Measurements from ENCODE around the gene ROBO2.
A peak's percentile ranks its signal among the peaks of the same experiment; 100 is the strongest.

Gene ROBO2

DNA sequence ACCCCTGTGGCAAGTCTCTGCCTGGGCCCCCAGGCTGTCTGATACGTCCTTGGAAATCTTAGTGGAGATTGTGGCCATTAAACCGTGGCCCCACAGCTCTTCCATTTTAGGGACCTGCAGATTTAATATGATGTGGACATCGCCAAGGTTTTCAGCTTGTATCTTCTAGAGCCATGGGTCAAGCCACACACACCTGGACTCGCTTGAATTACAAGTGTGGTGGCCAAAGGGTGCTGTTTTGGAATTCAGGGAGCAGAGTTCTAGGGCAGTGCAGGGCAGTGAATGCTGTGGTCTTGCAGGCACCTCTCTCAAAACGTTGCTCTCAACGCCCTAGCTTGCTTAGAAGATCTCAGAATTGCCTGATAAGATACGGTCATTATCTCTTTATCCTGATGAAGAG is 211.2 kb downstream of the ROBO2 start:
- no peak for TF ChIP-seq ZFX (IDR thresholded peaks at IDR 0.05)
- TF ChIP-seq, protein P1, sequence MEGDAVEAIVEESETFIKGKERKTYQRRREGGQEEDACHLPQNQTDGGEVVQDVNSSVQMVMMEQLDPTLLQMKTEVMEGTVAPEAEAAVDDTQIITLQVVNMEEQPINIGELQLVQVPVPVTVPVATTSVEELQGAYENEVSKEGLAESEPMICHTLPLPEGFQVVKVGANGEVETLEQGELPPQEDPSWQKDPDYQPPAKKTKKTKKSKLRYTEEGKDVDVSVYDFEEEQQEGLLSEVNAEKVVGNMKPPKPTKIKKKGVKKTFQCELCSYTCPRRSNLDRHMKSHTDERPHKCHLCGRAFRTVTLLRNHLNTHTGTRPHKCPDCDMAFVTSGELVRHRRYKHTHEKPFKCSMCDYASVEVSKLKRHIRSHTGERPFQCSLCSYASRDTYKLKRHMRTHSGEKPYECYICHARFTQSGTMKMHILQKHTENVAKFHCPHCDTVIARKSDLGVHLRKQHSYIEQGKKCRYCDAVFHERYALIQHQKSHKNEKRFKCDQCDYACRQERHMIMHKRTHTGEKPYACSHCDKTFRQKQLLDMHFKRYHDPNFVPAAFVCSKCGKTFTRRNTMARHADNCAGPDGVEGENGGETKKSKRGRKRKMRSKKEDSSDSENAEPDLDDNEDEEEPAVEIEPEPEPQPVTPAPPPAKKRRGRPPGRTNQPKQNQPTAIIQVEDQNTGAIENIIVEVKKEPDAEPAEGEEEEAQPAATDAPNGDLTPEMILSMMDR (conservative IDR thresholded peaks at IDR 0.05) = no peak
- H3K27ac ChIP-seq = no peak overlapping the region

DNA sequence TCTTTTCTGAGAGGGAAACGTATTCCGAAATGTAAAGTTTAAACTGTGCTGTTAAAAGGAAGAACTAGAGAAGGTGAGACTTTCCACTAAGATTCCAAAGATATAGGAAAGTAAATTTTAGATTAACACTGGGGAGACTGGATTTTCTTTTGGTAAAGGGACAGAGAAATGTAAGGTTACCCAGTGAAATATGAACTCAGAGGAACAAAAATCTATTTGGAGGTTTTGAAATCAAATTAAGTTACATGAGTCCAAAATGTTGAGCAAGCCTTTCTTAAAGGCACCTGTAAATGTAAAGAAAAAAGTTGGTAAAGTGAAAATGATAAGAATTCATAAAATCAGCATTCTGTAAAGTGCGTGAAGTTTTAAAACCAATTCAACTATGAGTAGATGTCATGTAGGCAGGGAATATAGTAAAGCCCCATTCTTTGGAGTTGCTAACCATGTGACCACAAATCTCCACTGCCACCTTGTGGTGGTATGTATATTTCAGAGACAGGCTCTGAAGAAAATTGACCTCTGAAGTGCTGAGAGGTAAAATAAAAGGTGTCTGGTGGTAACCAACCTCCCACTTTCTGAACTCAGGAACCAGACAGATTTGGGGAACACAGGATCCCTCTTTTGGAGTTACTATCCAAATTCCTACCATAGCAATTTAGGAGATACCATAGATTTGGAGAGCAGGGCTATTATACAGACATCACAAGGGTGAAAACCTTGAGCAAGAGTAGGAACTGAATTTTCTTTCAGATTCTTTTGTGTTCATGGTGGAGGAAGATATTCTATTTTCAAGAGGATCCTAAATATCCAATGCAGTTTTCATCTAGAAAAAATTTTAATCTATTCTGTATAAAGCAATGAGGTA is 215.3 kb downstream of the ROBO2 start:
- no peak overlapping the region for H3K27ac ChIP-seq

DNA sequence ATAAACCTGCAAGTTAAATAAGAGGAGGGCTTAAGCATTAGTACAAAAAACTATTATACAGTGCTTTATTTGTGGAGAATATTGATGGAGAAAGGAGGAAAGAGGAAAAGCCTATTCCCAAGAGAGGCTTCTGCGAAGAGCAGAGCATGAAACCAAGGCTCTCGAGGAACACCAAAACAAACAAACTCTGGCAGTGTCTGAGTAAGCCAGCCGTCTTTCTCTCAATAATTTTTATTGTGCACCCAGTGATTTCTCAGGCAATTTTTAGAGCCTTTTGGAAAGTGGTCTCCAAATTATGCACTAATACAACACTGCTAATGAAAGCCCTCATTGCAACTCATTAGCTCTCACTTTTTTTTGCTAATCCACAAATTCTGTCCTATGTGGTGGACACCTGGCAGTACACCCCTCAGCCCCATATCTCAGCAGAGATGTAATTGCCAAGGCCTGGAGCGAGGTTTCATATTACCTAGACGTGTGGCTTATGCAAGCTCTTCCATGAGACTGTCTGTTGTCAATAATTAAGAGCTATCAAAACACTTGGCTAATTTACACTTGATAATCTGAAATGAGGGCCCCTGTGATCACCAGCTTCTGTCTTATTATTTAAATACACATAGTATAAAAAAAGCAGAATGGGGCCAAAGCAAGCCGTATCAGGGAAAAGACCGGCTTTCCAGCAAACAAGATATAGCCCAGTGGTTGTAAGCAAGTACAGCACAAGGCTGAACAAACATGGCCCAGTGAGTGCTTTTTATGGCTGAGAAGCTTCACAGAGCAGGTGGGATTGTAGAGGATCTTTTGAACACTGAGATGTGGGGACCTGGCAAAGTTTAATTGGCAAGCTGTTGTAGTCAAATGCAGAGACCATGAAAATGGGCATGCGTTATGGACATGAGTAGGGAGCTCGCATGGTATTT is 216.9 kb downstream of the ROBO2 start:
- no peak overlapping the region for H3K27ac ChIP-seq

More for the DNA sequence above, 215.3 kb downstream of the ROBO2 start:
- no peak for TF ChIP-seq ZFX (IDR thresholded peaks at IDR 0.05)
- TF ChIP-seq, protein P1 (conservative IDR thresholded peaks at IDR 0.05) = peak; percentile 77

DNA sequence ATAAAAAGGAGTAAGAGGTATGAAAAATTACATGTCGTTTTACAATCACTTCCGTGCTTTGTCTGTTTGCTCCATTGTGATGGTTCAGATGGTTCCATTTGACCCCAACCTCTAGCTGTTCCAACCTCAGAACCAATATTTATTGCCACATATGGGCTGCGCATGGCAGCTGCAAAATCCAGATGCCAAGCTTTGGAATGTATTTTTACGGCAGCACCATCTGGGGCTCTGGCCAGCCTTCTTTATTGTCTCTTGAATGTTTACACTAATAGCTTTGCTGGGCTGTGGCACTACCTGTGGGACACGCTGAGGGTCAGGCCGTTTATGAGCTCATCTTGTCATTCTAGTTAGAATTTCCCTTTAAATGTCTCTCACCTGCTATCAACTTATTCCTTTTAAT is 219.8 kb downstream of the ROBO2 start:
- TF ChIP-seq, protein P1 (conservative IDR thresholded peaks at IDR 0.05) = no peak
- TF ChIP-seq ZFX (IDR thresholded peaks at IDR 0.05) = no peak
- H3K27ac ChIP-seq = no peak overlapping the region

More for the DNA sequence above, 216.9 kb downstream of the ROBO2 start:
- TF ChIP-seq ZFX (IDR thresholded peaks at IDR 0.05) = no peak
- TF ChIP-seq, protein P1 (conservative IDR thresholded peaks at IDR 0.05) = no peak

DNA sequence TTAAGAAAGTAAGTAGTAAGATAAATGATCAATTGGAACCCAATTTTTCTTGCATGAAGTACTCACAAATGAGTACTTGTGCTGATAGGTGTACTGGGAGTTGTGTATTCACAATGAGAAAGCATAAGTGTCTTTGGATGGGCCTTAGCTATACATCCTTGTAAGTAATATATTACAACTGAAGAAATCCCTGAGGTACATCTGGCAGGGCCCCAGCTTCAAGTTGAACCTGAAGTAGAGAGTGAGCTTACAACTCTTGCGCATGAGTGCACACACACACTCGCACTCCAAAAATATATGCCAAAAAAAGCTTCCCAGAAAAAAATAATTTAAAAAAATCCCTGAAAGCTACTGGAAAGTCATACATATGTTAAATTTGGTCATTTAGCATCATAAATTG is 222.5 kb downstream of the ROBO2 start:
- no peak overlapping the region for H3K27ac ChIP-seq
- TF ChIP-seq, protein P1 (conservative IDR thresholded peaks at IDR 0.05) = no peak
- TF ChIP-seq ZFX (IDR thresholded peaks at IDR 0.05) = no peak

DNA sequence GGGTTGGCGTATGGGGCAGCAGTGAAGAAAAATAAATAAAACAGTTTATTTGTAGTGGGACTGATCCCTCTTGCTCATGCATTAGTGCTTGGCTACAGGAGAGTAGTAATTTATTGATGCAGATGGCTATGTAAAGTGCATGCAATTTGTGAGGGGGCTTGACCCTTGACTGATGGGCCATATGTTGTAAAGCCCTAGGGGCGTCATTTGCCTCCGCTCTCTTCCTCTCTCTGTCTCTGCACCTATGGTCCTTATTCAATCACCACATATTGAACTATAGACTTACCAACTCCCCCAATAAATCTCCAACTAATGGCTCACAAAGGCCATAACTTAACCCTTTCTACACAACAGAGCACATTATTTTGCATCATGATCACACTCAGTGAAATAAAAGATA is 227.7 kb downstream of the ROBO2 start:
- no peak for TF ChIP-seq ZFX (IDR thresholded peaks at IDR 0.05)
- TF ChIP-seq, protein P1 (conservative IDR thresholded peaks at IDR 0.05) = no peak
- no peak overlapping the region for H3K27ac ChIP-seq

DNA sequence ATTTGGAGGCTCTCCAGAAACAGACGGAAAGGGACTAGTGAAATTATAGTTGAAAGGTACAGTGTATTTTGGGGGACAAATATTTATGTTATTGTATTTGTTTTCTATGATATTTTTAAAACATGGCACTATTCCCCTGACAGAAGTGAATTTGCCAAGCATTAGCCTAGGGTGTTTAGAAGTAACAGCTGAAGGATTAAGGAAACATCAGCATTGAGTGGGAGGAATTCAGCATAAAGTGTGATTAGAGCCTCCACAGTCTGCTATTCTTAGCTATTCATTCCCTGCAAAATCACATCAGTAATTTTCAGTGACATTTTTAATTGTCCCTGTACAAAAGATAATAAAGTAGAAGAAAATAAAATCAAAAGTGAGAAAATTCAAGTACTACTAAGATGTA is 231.4 kb downstream of the ROBO2 start:
- no peak overlapping the region for H3K27ac ChIP-seq

More for the DNA sequence above, 231.4 kb downstream of the ROBO2 start:
- TF ChIP-seq, protein P1 (conservative IDR thresholded peaks at IDR 0.05) = no peak
- TF ChIP-seq ZFX (IDR thresholded peaks at IDR 0.05) = no peak
